HG03060 (cell line): Measurements from ENCODE around the gene KRTAP20-2.

ENCODE experiments used
- ATAC-seq: cut with Tn5 transposase; IDR thresholded peaks from one replicate; pipeline ENCODE4 v1.9.1; 2021; ENCODE audit warnings: low read depth, moderate number of reproducible peaks; ENCODE audit not compliant: unreplicated experiment

The KRTAP20-2 gene

DNA sequence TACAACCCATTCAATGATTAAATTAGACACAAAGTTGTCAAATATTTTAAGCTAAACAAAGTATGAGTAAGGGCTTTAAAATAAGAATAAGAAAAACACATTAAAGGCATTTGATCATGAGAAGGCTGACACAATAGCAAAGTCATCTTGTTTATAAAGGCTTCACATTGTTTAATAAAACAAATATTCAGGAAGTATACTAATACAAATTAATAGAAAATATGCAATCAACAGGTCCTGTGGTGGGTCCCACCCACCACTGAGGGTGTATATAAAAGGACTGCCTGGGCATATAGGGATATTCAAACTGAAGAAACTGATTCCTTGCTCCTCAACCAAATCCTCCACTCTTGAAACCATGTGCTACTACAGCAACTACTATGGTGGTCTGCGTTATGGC, at the start of gene KRTAP20-2:
TSS of gene KRTAP20-2 (plus strand) at position 301 of the 400 bp plus-strand sequence. CDS start at position 359, 58 bp downstream.
- no peak for ATAC-seq

DNA sequence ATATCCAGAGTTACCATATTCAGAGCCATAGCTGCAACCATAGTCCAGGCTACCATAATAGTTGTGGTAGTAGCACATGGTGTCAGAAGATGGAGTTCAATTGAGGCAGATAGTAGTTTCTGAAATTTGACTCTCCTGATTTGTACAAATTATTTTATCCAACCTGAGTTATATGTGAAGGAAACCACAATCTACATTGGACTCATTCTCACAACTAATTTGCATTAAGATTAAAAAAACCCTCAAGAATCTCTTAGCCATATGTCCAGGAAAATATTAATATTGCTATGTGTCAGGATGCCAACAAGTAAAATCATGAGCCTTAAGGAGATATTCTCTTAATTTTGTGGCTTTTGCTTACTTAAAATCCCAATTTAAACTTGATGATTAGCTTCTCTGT, 44.7 kb upstream of the KRTAP20-2 start, which contains the start of gene KRTAP22-2:
TSS of gene KRTAP22-2 (minus strand) at position 101 of the 400 bp plus-strand sequence.
- ATAC-seq: no peak

DNA sequence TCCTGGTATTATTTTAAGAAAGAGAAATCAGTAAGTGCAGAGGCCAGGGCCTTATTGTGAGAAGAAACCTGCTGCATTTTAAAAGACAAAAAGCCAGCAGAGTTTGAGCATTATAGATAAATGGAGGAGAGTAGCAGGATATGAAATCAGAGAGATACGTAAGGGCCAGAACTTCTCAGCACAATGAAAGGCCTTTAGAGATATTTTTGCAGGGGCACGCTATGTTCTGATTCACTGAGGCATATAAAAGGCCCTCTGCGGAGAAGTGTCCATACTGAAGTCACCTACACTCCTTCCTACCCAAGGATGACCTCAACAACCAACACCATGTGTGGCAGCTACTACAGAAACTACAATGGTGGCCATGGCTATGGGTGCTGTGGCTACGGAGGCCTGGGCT, 42.9 kb upstream of the KRTAP20-2 start, which contains the start of gene KRTAP6-3:
TSS of gene KRTAP6-3 (plus strand) at position 301 of the 400 bp plus-strand sequence. CDS start at position 307, 6 bp downstream.
- ATAC-seq: no peak

GRCh38 chr21:30598802-30599201, 36.2 kb upstream of the KRTAP20-2 start, which contains the start of gene KRTAP6-2:
Gene KRTAP6-2, minus strand, starts transcription at chr21:30598902. Its CDS starts 28 bp downstream, at chr21:30598874.
- ATAC-seq: no peak

DNA sequence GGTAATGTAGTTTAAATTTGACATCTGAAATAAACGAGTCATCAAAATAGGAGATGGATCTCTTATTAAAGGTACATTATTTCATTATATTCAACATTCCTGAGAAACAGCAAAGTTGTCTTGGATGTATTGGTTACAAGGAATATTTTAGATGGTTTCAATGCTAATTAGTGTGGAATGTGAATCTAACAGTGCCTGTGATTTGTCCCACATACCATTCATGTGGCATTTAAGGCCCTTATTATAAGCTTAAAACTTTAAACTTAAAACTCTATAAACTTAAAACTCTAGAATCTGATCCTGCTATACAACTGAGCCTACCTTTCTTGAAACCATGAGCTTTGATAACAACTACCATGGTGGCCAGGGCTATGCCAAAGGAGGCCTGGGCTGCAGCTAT, 34.2 kb upstream of the KRTAP20-2 start, which contains the start of gene KRTAP22-1:
TSS of gene KRTAP22-1 (plus strand) at position 301 of the 400 bp plus-strand sequence.
- no peak for ATAC-seq

GRCh38 chr21:30605968-30606367, 29.0 kb upstream of the KRTAP20-2 start:
- ATAC-seq: no peak

GRCh38 chr21:30612132-30612531, 22.9 kb upstream of the KRTAP20-2 start:
- ATAC-seq: no peak

DNA sequence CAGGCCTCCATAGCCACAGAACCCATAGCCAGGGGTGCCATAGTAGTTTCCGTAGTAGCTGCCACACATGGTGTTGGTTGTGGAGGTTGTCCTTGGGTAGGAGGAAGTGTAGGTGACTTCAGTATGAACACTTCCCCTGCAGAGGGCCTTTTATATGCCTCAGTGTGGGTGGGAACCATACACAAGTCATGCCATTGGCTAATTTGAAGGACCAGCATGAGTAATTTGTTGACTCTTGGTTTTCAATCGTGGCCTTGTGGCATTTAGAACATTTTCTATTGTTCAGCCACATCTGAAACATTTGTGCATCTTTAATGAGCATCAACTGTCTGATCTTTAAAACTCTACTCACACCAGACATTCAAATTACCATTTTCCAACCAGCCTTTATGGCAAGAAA, 21.2 kb upstream of the KRTAP20-2 start, which contains the start of gene KRTAP6-1:
TSS of gene KRTAP6-1 (minus strand) at position 95 of the 400 bp plus-strand sequence. CDS start at position 69, 26 bp downstream.
- ATAC-seq: no peak

DNA sequence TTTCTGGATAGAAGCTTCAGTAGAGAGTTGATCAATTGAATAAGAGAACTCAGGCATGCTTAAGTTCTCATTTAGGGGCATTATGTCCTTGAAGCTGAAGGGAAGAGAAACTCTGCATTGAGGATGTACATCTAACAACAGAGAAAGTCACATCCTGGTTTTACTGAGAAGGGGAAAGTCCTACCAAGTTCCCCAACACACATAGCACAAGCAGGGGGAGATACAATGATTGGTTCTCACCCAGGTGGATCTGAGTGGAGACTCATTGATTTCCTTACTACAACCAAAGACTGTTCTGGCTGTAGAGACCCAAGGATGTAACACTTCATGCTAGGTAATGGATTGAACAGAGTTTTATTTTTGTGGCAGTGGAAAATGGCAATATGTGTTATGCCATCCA, 19.8 kb upstream of the KRTAP20-2 start:
- ATAC-seq: no peak

- ATAC-seq: no peak
Measured at GRCh38 chr21:30616125-30616524, 18.9 kb upstream of the KRTAP20-2 start, which contains the start of gene KRTAP20-1. Gene KRTAP20-1, plus strand, starts transcription at chr21:30616425. Its CDS starts 30 bp downstream, at chr21:30616455.

DNA sequence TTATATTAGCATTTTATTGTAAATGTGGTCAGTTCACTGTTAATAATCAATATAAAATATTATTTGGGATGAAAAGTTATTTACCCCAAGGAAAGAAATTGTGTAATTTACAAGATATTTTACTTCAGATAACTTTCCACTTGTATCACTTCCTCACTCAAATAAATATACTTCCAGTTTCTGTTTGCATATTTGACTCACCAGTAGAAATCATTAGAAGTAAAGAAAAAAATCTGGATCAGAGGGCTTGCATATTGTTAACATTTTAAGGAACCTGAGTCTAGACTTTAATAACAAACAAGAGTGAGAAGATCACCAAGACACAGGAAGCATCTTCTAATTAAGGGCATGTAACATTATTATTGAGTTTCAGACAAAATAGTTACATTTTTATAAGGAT, 14.9 kb upstream of the KRTAP20-2 start:
- no peak for ATAC-seq

DNA sequence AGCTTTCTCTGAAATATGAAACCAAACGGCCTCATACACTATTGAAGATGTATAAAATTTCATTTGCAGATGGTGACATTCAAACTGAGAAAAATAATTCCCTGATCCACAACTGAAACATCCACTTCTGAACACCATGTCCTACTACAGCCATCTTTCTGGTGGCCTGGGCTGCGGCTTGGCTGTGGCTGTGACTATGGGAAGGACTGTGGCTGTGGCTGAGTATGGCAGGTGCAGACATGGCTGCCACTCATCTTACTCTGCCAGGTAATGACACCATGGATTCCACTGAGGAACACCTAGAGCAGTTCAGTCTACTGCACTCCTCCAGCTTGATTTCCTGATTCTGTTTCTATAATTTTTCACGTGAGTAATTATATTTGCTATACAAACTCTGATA, 14.5 kb upstream of the KRTAP20-2 start, which contains the start of gene KRTAP20-4:
TSS of gene KRTAP20-4 (plus strand) at position 106 of the 400 bp plus-strand sequence.
- ATAC-seq: no peak

DNA sequence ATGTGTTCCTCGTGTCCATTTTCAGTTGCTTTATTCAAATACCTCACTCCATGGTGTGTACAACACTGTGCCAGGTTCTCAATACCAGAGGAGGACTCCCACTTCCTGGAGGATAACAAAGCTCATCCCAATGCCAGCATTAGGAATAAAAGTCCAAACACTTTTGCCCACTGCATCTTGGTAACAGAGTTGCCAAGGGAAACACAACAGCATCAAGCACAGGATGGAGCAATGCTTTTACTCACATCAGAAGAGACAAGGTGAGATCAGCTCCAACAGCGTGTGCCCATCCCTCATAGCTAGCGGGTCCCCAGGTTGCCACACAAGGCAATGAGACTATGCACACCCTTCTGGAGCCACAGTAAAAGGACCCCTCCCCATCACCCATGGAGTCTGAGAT, 11.6 kb upstream of the KRTAP20-2 start:
- ATAC-seq: no peak

- ATAC-seq: no peak
Measured at GRCh38 chr21:30625449-30626165, 9.4 kb upstream of the KRTAP20-2 start.

DNA sequence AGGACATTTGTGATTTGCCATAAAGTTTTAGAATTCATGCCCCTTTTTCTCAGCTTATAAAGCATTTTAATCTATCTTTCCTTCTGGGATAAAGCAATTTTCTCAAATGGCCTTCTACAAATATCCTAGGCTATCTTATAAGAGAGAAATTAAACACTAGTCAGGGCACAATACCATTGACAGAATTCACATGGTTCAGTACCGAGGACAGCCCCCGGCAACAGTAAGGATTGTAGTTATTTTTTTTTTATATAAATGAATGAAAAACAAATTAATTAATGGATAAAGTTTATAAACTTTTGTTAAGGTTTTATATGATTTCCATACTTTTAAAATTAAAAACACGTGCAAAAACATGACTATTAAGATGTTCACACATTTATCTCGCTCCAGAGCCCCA, 6.9 kb upstream of the KRTAP20-2 start:
- no peak for ATAC-seq

DNA sequence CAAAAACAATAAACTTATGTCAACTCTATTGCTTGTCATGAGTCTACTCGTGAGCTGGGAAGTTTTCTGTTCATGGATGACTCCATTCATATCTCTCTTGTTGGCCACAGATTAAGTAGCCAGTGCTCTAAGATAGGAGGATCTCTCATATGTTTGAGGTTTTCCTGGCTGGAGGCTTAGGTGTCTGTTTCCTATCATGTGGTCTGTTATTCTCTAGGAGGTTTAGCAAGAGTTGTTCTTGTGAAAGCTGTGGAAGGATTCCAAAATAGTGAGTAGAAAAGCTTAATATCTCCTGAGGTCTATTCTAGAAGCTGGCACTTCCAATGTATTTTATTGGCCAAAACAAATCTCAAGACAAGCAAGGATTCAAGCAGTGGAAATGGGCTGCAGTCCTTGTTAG, 5.8 kb upstream of the KRTAP20-2 start:
- ATAC-seq: no peak

GRCh38 chr21:30638686-30639085, 3.7 kb downstream of the KRTAP20-2 start:
- no peak for ATAC-seq

GRCh38 chr21:30642564-30642963, 7.6 kb downstream of the KRTAP20-2 start, which contains the start of gene KRTAP20-3:
Gene KRTAP20-3, plus strand, starts transcription at chr21:30642864.
- no peak for ATAC-seq

DNA sequence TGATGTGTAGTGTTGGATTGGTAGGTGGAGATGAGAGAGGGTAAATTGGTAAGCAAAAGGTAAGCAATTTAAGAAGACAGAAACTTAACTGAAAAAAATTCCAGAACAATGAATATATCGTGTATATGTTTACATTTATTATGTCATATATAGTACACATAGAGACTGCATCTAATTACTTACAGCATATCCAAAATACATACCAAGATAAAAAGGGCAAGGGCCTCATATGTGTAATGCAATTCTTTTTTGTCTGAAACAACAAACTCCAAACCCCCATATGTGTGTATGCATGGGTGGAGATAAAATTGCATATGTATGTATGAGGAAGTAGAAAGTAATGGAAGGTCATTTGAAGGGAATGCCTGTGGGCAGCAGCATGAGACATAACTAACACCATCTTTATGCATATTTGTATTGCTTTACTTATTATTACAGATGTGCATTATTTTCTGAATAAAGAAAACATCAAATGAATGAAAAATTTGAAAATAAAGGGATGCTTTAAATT, 12.0 kb downstream of the KRTAP20-2 start:
- no peak for ATAC-seq

DNA sequence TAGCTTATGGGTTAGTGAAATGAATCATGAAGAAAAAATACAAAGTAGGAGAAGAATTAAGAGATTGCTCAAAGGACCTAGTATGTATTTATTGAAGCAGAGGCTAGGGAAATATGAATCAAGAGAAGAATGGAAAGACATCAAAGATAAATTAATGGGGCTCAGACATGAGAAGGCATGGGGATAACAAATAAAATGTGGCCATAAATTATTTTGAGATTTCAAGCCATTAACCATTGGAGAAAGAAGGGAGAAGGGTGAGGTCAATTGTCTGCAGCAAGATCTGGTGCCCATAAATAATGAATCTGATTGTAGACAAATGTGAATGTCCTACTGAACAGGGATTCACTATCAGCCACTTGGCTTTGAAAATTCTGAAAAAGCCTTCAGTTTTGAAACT, 17.9 kb downstream of the KRTAP20-2 start:
- ATAC-seq: no peak

DNA sequence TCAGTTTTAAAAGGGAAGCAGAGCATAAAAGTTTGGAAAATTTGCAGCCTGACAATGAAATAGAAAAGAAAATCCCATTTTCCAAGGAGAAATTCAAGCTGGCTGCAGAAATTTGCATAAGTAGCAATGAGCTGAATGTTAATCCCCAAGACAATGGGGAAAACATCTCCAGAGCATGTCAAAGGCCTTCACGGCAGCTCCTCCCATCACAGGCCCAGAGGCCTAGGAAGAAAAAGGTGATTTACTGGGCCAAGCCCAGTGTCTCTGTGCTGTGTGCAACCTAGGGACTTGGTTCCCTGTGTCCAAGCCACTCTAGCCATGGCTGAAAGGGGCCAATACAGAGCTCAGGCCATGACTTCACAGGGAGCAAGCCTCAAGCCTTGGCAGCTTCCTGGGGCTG, 33.8 kb downstream of the KRTAP20-2 start:
- no peak for ATAC-seq
